ENCODE results near the gene C4A. TPM values are rescaled to one million over a fixed set of nuclear protein-coding genes. Genes with fewer than 3 reads are reported as not detected.

C4A gene
- total and polyA plus RNA-seq, 2 of the 8 experiments (the other 6 are each of a cell fraction or from before 2014, with no cell fraction given), result 0.62 to 2.4 TPM

GRCh38 chr6:31943742-31944141 is 38.1 kb upstream of the C4A start (continued):
- TF ChIP-seq CHD7 (IDR thresholded peaks at IDR 0.05; ENCODE audit: insufficient replicate concordance, low read length), result no peak
- TF ChIP-seq TAF7 (optimal IDR thresholded peaks at IDR 0.05; ENCODE audit: borderline replicate concordance, low read depth, low read length), result no peak
- no peak for TF ChIP-seq JUN (IDR thresholded peaks at IDR 0.05; ENCODE audit: low read depth, low read length)
- no peak for TF ChIP-seq BCL11A (IDR thresholded peaks at IDR 0.05; ENCODE audit: low read depth in 2 of 2, low read length in 2 of 2)
- no peak for TF ChIP-seq SIN3A (conservative IDR thresholded peaks at IDR 0.05 in 1 of 2, IDR thresholded peaks at IDR 0.05 in 1 of 2; ENCODE audit: low read depth in 1 of 2, low read length in 2 of 2)
- TF ChIP-seq SAP30 (IDR thresholded peaks at IDR 0.05; ENCODE audit: insufficient read depth, insufficient replicate concordance, low read length), result no peak
- TF ChIP-seq GTF2F1 (IDR thresholded peaks at IDR 0.05; ENCODE audit: borderline replicate concordance, low read depth, low read length), result no peak
- TF ChIP-seq CHD2 (IDR thresholded peaks at IDR 0.05; ENCODE audit: low read length), result no peak
- TF ChIP-seq POLR2AphosphoS5 (IDR thresholded peaks at IDR 0.05; ENCODE audit: low read depth, low read length), result no peak
- no peak for TF ChIP-seq CREB1 (IDR thresholded peaks at IDR 0.05)
- no peak for TF ChIP-seq SIX5 (IDR thresholded peaks at IDR 0.05; ENCODE audit: low read depth, low read length)

All from H1 (cell line).